GM12872 (cell line): ENCODE measurements around the gene ZNF79.

Experiments used
- TF ChIP-seq, protein P1 (sequence below): IDR thresholded peaks from 3 replicates; pipeline ENCODE4 v1.5.1; 2011; ENCODE audit warnings: low read depth, mild to moderate bottlenecking, low read length, moderate library complexity; ENCODE audit not compliant: insufficient read depth

Gene ZNF79

DNA sequence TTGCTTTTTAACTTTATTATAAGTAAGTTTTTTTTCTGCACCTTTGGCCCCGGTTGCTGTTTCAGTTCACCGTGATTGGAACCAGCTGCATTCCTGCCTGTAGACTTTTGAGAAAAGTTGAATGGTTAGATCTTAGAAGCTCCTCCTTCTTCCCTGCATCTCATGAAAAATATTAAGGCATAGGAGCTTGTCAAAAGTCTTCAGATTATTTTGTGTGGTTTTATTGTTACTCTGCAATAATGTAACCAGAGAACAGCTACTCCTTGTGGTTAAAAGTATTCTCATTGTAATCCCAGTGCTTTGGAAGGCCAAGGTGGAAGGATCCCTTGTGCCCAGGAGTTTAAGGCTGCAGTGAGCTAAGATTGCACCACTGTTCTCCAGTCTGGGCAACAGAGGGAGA is 30.5 kb upstream of the ZNF79 start:
- TF ChIP-seq, protein P1, sequence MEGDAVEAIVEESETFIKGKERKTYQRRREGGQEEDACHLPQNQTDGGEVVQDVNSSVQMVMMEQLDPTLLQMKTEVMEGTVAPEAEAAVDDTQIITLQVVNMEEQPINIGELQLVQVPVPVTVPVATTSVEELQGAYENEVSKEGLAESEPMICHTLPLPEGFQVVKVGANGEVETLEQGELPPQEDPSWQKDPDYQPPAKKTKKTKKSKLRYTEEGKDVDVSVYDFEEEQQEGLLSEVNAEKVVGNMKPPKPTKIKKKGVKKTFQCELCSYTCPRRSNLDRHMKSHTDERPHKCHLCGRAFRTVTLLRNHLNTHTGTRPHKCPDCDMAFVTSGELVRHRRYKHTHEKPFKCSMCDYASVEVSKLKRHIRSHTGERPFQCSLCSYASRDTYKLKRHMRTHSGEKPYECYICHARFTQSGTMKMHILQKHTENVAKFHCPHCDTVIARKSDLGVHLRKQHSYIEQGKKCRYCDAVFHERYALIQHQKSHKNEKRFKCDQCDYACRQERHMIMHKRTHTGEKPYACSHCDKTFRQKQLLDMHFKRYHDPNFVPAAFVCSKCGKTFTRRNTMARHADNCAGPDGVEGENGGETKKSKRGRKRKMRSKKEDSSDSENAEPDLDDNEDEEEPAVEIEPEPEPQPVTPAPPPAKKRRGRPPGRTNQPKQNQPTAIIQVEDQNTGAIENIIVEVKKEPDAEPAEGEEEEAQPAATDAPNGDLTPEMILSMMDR, result no peak

DNA sequence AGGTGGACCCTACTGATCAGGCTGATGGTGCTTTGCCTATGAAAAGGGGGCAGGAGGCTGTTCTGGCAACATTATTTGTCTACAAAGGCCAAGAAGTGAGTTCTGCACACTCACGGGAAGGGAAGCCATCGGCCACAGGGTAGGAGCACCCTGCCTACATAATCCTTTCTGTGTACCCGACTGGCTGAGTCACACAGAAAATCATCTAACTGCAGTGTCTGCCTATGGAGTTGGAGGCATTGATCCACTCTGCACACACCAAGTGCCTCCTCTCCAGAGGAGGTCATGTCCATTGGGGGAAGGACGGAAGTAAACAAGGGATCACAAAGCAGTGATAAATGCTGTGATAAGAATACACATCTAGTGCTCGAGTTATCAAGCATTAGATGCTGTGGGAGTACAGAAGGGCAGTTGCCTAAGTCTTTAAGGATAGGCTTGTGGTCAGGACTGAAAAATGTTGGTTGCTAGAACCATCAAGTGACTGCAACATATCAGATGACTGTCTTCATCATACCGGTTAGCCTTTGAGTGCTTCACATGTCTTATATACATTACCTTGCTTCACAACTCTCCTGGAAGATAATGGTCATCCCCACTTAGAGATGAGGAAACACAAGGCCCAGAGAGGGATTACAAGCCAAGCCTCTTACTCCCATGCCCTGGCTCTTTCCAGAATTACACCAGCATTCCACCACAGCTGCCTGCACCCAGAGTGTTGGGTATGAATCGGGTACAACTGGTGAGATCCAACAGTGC is 28.5 kb upstream of the ZNF79 start:
- TF ChIP-seq, protein P1, result no peak

GRCh38 chr9:127396253-127396807 is 27.9 kb upstream of the ZNF79 start:
- TF ChIP-seq, protein P1, result no peak

- TF ChIP-seq, protein P1, result no peak
Observed at GRCh38 chr9:127396808-127397645, 27.2 kb upstream of the ZNF79 start, which contains the start of gene SLC2A8. SLC2A8 (plus strand) TSS chr9:127397169; CDS start chr9:127397231, 62 bp downstream.

- TF ChIP-seq, protein P1, result peak; percentile 56
Observed at GRCh38 chr9:127397646-127398274, 26.4 kb upstream of the ZNF79 start.

- TF ChIP-seq, protein P1, result no peak
Observed at GRCh38 chr9:127398275-127398647, 25.9 kb upstream of the ZNF79 start.

DNA sequence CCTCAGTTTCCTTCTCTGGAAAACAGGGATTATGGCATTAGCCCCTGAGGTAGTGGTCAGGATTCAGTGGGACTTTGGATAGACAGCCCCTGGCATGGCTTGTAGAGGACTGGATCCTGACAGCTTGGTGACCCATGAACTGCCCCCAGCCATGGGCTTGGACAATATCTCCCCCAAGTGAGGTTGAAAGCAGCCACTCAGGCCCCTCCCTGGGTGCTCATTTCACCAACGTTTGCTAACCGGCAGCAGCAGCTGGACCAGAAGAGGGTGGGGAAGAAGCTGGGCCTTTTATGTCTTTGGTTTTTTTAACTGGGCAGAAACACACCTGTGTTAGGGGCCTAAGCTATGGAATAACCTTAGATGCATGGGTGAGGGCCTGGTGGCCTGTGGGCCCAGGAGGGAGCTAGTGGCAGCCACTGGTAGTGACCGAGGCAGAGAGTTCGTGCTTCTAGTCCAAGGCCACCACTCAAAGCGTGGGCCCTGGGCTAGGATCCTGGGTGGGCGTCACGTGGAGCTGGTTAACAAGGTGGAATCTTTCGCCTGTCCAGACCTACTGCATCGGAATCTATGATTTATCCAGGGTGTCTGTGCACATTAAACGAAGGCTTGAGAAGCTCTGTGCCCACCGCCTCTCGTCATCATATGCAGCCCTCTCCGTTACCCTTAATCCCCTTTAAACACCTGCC is 25.3 kb upstream of the ZNF79 start:
- TF ChIP-seq, protein P1, result peak; percentile 17; the same call in 1 of the 3 replicates
